Spleen (tissue), 7 donors: ENCODE measurements around the gene KRTAP4-9.
"Not testable (repeated sequence)": the region's sequence is repeated elsewhere in the genome, so short reads cannot be mapped to it uniquely, and the experiment has no call there.

ENCODE experiments used
- CTCF ChIP-seq, 11 experiments: fragments of 200-600 bp in 7 of 11; fragments of 450-650 bp in 4 of 11; sonication (generic) in 4 of 11; IDR thresholded peaks in 8 of 11; conservative IDR thresholded peaks in 3 of 11; 1 replicate in 7 of 11; 2 replicates in 4 of 11; pipeline versions ENCODE4 v1.4.0 to v1.8.0; 2016 to 2021; ENCODE audit warnings: antibody characterized with exemption in 11 of 11, inconsistent platforms in 4 of 11, mild to moderate bottlenecking in 1 of 11
- POLR2A ChIP-seq, 3 donors: fragments of 450-650 bp; IDR thresholded peaks; one replicate each; pipeline ENCODE4 v1.5.1; 2017; ENCODE audit warnings: antibody characterized with exemption in 3 of 3, mild to moderate bottlenecking in 1 of 3
- POLR2AphosphoS5 ChIP-seq, 3 donors: sonication (generic); formaldehyde crosslinking; IDR thresholded peaks; one replicate each; pipeline ENCODE4 v1.5.1; 2017; ENCODE audit warnings: antibody characterized with exemption in 3 of 3
- donor health status: DM: no; HTN: no; CAD: no; lungs with moderate emphysema.
- donor health status: DM: no; HTN: no; CAD: no.
- donor health status: DM: no; HTN: no; CAD: no.

GRCh38 chr17:41123991-41124371 is 18.8 kb downstream of the KRTAP4-9 start, which contains the start of gene KRTAP4-12:
- not testable (repeated sequence) for TF ChIP-seq POLR2A (IDR thresholded peaks at IDR 0.05); CTCF (IDR thresholded peaks at IDR 0.05 in 8 of 11, conservative IDR thresholded peaks at IDR 0.05 in 3 of 11); POLR2AphosphoS5 (IDR thresholded peaks at IDR 0.05)
